ENCODE data around the gene EVI5.
A peak's percentile ranks its signal among the peaks of the same experiment; 100 is the strongest.

The EVI5 gene

DNA sequence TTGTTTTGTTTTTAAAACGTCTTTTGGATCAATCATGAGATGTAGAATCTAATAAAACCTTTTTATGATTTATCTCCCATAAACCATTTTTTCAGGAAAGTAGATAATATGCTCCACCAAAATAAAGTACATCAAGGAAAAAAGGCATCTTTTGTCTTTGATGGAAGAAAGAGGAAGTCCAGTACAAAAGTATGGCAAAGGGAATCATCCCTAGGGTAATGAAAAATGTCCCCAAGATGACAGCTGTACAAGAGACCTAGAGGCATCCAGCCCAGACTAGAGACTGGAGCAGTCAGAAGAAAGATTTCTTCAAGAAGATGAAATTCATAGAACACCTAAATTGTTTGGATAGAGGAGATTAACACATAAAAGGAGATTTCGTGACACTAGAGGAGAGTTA lies 265.9 kb downstream of the EVI5 start:
- TF ChIP-seq, protein P1, sequence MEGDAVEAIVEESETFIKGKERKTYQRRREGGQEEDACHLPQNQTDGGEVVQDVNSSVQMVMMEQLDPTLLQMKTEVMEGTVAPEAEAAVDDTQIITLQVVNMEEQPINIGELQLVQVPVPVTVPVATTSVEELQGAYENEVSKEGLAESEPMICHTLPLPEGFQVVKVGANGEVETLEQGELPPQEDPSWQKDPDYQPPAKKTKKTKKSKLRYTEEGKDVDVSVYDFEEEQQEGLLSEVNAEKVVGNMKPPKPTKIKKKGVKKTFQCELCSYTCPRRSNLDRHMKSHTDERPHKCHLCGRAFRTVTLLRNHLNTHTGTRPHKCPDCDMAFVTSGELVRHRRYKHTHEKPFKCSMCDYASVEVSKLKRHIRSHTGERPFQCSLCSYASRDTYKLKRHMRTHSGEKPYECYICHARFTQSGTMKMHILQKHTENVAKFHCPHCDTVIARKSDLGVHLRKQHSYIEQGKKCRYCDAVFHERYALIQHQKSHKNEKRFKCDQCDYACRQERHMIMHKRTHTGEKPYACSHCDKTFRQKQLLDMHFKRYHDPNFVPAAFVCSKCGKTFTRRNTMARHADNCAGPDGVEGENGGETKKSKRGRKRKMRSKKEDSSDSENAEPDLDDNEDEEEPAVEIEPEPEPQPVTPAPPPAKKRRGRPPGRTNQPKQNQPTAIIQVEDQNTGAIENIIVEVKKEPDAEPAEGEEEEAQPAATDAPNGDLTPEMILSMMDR (IDR thresholded peaks at IDR 0.05; ENCODE audit: low read length, missing control alignments) = no peak
- no peak overlapping the region for H3K4me3 ChIP-seq (replicated peaks; ENCODE audit: low read depth, low read length)
- no peak for DNase-seq (ENCODE audit: low read depth)

DNA sequence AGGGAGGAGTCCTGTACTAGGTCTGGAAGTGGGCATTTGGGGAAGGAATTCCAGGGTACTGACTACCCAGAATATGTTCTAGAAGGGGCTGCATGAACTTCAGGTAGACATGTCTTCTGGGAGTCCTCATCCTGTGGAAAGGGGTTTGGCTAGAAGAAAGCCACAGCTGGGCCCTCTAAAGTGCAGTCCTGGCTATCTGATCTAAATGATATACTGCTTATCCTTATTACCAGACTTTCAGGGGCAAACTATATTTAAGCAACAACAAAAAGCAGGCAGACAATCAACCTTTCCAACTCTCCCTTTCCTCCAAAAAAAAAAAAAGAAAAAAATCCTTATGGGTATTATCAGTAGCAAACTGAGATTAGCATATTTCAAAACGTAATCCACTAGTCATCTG lies 268.3 kb downstream of the EVI5 start:
- H3K4me3 ChIP-seq (replicated peaks; ENCODE audit: low read depth, low read length) = no peak overlapping the region
- TF ChIP-seq, protein P1 (IDR thresholded peaks at IDR 0.05; ENCODE audit: low read length, missing control alignments) = no peak
- DNase-seq (ENCODE audit: low read depth) = no peak

DNA sequence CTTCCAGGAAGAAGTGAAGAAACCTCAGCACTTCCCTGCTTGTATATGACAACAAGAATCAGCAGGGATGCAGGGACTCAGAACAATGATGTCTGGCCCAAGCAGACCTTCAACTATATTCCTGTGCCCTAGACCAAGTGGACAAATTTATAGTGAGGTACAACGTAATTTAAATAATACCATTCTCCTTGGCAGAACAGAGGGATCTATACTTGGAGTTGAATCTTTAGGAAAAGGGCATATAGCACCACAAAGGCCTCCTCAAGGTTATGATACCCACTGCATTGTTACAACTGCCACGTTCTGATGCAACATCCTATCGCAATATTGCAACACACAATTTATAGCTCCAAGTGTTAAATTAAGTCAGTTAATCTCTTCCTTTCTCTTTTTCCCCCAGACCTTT lies 269.1 kb downstream of the EVI5 start:
- DNase-seq (ENCODE audit: low read depth) = peak; percentile 36
- TF ChIP-seq, protein P1 (IDR thresholded peaks at IDR 0.05; ENCODE audit: low read length, missing control alignments) = no peak
- no peak overlapping the region for H3K4me3 ChIP-seq (replicated peaks; ENCODE audit: low read depth, low read length)

- no peak for DNase-seq (ENCODE audit: low read depth)
- TF ChIP-seq, protein P1 (IDR thresholded peaks at IDR 0.05; ENCODE audit: low read length, missing control alignments) = no peak
- H3K4me3 ChIP-seq (replicated peaks; ENCODE audit: low read depth, low read length) = no peak overlapping the region
Measured at GRCh38 chr1:92511541-92511940, 273.4 kb downstream of the EVI5 start.

- no peak for DNase-seq (ENCODE audit: low read depth)
- TF ChIP-seq, protein P1 (IDR thresholded peaks at IDR 0.05; ENCODE audit: low read length, missing control alignments) = no peak
- no peak overlapping the region for H3K4me3 ChIP-seq (replicated peaks; ENCODE audit: low read depth, low read length)
Measured at GRCh38 chr1:92509619-92510018, 275.3 kb downstream of the EVI5 start.

DNA sequence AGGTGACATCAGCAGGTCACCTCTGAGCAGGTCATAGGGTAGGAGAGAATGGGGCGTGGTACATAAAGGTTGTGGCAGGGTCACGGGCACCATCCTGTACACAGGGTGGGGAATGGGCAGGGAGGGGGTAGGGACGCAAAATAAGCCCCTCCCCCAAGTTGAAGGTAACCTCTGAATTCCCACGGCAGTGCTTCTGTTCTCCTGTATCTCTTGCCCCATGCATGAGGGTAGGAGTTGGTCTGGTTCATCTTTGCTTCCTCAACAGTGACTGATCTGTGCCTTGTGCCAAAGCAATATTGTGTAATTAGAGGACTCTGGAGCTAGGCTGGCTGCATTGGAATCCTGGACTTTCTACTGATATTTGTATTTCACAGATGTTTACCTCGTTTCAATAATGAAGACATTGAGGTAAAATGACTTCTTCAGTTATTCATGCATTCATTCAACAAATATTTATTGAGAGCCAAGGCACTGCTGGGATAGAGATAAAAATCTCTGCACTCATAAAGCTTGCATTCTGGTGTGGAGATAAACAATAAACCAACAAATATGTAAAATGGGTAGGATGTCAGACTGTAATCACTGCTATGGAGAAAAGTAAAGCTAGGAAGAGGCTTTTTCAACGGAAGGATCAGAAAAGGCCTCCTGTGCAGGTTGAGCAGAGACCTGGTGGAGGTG lies 279.8 kb downstream of the EVI5 start:
- TF ChIP-seq, protein P1 (IDR thresholded peaks at IDR 0.05; ENCODE audit: low read length, missing control alignments) = no peak
- no peak for DNase-seq (ENCODE audit: low read depth)
- no peak overlapping the region for H3K4me3 ChIP-seq (replicated peaks; ENCODE audit: low read depth, low read length)

All from fibroblast of pulmonary artery (primary cell).